Kasumi-1 (cell line): ENCODE results near the gene MEAK7.

ENCODE experiments used
- DNase-seq, 2 experiments: peaks; one replicate each; lab custom pipeline; 2025; lab: John Stamatoyannopoulos, UW

MEAK7 gene

GRCh38 chr16:84465154-84465553 lies 39.3 kb downstream of the MEAK7 start:
- DNase-seq = no peak

GRCh38 chr16:84464116-84464515 lies 40.3 kb downstream of the MEAK7 start:
- DNase-seq = no peak

GRCh38 chr16:84463221-84463620 lies 41.2 kb downstream of the MEAK7 start:
- no peak for DNase-seq

GRCh38 chr16:84462296-84463210 lies 41.9 kb downstream of the MEAK7 start:
- no peak for DNase-seq

- no peak for DNase-seq
Observed at GRCh38 chr16:84461413-84462295, 42.8 kb downstream of the MEAK7 start.

GRCh38 chr16:84461029-84461412 lies 43.4 kb downstream of the MEAK7 start:
- no peak for DNase-seq

GRCh38 chr16:84460406-84461028 lies 43.9 kb downstream of the MEAK7 start:
- no peak for DNase-seq

GRCh38 chr16:84459941-84460405 lies 44.5 kb downstream of the MEAK7 start:
- no peak for DNase-seq

GRCh38 chr16:84459533-84459894 lies 44.9 kb downstream of the MEAK7 start:
- DNase-seq = no peak

GRCh38 chr16:84458606-84459532 lies 45.6 kb downstream of the MEAK7 start:
- no peak for DNase-seq

- no peak for DNase-seq
Observed at GRCh38 chr16:84455031-84455430, 49.4 kb downstream of the MEAK7 start.
